Cortex of kidney (tissue), 1 donor: Measurements from ENCODE around the gene CCDC74B.
"Not testable (repeated sequence)": the region's sequence is repeated elsewhere in the genome, so short reads cannot be mapped to it uniquely, and the experiment has no call there.

Experiments used
- DNase-seq: peaks from one replicate; lab custom pipeline; 2025; lab: John Stamatoyannopoulos, UW

Gene CCDC74B

GRCh38 chr2:130166611-130167010 is 21.7 kb upstream of the CCDC74B start:
- DNase-seq = not testable (repeated sequence)

GRCh38 chr2:130165293-130166016 is 20.5 kb upstream of the CCDC74B start:
- DNase-seq = no peak

DNA sequence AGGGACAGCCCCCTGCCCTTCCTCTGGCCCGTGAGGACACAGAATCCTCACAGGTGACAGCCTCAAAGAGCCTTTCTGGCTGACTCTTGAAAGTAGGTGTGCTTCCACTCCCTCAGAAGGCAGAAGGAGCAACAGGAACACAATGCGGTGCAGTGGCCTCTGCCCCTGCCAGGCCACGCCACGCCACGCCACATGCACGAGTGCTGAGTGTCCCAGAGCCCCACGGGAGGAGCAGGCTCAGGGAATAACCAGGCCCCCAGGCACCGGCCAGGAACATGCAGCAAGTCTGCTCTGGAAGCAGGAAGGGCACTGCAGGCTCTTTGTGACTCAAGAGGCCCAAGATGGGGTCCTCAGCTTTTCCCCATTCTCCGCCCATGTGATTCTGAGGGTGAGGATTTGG is 18.1 kb upstream of the CCDC74B start:
- DNase-seq = no peak

DNA sequence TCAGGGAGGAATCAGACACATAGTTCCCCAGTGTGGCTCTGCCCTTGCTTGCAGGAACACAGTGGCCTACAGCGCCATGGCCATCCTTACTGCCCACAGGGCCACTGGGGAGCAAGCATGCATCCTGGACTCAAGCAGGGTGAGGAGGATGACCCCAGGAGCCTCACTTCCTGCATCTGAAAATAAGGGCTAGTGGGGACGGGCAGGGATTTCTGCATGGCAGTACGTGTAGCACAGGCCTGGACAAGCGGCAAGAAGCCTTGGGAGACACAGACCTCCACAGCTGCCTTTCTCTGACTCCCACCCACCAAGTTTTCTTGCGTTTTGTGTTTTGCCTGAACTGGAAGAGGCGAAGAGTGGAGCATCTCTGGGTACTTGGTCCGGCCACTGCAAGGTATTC is 17.6 kb upstream of the CCDC74B start:
- not testable (repeated sequence) for DNase-seq

GRCh38 chr2:130160838-130161705 is 16.2 kb upstream of the CCDC74B start:
- DNase-seq = not testable (repeated sequence)

DNA sequence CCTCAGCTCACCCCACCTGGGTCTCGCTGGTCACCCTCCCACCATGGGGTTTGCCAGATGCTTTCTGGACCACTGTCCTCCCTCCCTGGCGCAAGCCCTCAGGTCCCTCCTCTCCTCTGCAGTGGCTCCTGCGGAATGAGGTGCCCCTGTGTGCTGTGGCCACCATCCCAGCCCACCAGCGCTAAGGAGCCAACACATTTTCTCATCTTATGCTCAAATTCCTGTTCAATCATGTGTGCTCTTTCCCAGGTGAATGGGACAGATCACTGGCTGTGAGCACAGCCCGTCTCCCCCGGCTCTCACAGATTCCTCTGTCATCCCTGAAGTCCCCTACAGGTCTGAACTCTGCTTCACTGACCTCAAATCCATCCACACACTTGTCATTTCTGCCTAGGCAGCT is 15.2 kb upstream of the CCDC74B start:
- DNase-seq = no peak

- DNase-seq = not testable (repeated sequence)
Measured at GRCh38 chr2:130159376-130159775, 14.5 kb upstream of the CCDC74B start.

GRCh38 chr2:130158631-130159030 is 13.7 kb upstream of the CCDC74B start:
- no peak for DNase-seq

GRCh38 chr2:130157825-130158514 is 13.1 kb upstream of the CCDC74B start:
- not testable (repeated sequence) for DNase-seq

- not testable (repeated sequence) for DNase-seq
Measured at GRCh38 chr2:130157354-130157753, 12.4 kb upstream of the CCDC74B start.

DNA sequence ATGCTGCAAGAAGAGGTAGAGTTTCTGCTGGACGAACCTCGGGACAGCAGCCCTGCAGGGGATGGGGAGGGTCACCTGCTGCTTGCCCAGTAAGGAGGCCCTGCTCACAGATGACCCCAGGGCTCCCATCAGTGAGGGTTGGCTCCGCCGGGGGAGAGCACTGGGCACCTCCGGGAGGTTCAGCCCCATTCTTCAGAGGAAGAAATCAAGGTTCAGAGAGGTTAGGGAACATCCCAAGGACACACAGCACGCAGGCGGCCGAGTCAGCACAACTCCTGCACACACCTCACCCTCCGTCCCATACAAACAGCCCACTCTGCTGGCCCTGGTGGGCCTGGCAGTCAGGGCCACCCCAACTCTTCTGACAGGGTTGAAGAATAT is 11.7 kb upstream of the CCDC74B start:
- no peak for DNase-seq

GRCh38 chr2:130155956-130156623 is 11.2 kb upstream of the CCDC74B start:
- not testable (repeated sequence) for DNase-seq

- no peak for DNase-seq
Measured at GRCh38 chr2:130154773-130155765, 10.2 kb upstream of the CCDC74B start.

DNA sequence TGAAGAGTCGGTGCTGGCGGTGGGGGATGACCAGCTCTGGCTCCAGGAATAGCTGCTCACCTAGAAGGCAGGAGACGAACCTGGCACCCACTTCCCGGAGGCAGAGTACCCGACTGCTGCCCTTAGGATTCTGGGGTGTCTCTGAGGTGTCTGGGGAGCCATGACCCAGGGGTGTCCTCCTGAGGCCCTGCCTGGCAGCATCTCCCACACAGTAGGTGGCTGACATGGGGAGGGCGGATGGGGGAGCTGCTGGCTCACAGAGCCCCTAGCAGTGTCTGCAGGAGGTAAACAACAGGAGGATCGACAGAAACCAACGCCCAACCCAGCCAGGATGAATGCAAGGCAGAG is 9.5 kb upstream of the CCDC74B start:
- not testable (repeated sequence) for DNase-seq

DNA sequence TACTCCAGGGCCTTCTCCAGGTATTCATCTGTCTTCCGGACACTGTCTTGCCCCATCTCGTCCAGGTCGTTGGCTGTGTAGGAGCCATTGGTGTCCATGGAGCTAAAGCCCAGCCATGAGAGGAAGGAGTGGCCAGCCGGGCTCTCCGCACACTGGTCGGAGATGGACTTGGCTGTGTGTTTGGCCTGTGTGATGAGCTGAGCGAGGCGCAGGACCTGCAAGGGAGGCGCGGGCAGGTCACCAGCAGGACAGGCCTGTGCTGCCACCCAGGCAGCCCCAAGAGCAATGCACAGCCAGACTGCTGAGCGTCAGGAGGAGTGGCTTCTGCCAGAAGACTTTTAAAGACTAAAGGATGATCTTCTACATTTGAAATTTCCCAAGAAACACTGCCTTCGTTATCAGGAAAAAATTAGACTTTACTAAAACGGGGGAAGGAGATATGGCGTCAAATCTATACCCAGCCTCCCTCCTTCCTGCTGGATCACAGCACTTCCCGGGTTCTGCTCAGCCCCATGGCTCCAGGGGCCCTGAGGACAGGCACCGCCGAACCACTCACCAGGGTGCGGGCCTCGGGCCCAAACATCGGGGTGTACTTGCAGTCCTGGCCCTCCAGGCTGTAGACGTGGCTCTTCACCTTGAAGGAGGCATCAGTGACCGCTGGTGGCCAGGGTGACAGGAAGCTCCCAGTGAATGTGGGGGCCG is 9.0 kb upstream of the CCDC74B start:
- not testable (repeated sequence) for DNase-seq

DNA sequence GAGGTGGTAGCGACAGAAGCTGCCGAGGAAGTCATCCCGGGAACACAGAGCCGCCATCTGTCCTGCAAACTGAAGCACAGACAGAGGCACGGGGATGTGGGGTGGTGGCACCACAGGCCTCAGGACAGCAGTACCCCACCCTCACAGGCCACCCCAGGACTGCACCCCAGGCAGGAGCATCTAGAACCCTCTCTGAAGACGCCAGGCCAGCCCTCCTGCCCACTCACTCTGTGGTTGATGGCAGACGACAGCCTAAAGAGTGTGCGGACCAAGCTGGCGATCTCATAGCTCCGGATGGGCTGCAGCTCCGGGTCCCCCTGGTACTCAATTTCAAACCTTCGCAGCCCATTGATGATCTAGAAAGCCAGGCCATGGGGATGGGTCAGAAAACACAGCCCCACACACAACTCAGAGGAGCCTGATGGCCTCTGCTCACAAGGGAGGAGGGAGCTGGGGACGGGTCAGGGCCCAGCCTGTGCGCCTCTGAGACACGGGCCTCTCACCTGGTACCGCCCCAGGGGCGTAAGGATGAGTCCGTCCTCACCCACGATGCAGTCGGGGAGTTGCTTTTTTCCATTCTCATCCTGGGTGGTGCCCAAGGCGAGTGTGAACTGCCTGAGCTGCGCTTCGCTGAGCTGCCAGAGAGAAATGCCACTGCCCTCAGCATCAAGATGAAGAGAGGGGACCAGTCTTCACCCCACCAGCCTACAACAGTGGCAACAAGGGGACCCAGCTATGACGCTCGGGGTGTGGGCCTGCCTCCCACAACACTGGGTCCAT is 8.1 kb upstream of the CCDC74B start:
- no peak for DNase-seq

DNA sequence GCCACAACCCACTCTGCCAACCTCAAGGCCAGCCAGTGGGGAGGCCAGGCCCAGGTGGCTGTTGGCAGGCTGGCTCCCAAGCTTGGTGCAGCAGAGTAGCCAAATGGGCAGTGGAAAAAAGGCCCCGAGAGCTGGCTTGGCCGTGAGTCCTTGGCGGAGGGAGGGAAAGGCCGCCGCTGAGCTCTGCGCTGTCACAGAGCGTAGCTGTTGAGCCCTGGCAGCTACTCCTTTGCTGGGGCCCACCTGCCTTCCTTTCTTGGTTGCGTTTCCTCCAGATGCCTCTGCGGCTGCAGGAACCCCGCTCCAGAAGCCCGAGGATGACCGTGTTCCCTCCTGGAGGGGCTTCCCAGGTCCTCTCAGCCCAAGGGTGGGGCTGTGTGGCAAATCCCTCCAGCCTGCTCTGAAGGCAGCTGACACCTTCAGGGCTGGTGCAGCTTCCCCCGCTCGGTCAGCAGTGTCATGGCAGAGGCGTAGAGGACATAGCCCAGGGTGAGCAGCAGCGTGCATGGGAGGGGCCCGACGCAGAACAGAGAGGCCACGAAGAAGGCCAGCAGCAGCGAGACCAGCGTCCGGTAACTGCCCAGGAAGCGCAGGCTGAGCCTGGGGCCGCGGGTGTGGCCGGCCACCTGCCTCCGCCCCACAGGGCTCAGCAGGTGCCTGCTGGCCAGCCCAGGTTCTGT is 7.4 kb upstream of the CCDC74B start:
- not testable (repeated sequence) for DNase-seq

DNA sequence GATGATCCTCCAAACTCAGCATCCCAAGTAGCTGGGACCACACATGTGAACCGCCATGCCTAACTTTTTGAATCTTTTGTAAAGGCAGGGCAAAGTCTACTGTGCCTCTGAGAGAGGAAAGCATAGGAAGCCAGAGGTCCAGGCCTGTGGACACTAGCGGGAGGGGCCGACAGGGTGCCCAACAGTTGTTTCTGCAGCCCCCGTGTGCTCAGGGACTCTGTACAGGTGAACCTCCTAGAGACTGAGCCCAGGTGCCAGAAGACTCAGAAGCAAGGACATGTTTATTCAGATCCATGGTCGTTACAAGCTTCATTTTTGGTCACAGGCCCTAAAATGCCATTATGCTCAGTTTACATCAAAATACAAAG is 6.2 kb upstream of the CCDC74B start:
- not testable (repeated sequence) for DNase-seq
